ENCODE data around the gene EHD1.

EHD1 gene

GRCh38 chr11:64916775-64917662 is 38.6 kb upstream of the EHD1 start, which contains the start of gene ATG2A:
Gene ATG2A, minus strand, starts transcription at chr11:64917209. Its CDS starts 74 bp downstream, at chr11:64917135.
- TF ChIP-seq, protein P1, sequence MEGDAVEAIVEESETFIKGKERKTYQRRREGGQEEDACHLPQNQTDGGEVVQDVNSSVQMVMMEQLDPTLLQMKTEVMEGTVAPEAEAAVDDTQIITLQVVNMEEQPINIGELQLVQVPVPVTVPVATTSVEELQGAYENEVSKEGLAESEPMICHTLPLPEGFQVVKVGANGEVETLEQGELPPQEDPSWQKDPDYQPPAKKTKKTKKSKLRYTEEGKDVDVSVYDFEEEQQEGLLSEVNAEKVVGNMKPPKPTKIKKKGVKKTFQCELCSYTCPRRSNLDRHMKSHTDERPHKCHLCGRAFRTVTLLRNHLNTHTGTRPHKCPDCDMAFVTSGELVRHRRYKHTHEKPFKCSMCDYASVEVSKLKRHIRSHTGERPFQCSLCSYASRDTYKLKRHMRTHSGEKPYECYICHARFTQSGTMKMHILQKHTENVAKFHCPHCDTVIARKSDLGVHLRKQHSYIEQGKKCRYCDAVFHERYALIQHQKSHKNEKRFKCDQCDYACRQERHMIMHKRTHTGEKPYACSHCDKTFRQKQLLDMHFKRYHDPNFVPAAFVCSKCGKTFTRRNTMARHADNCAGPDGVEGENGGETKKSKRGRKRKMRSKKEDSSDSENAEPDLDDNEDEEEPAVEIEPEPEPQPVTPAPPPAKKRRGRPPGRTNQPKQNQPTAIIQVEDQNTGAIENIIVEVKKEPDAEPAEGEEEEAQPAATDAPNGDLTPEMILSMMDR (IDR thresholded peaks at IDR 0.05; ENCODE audit: insufficient read depth, low read length, poor library complexity, severe bottlenecking) = no peak
- Histone ChIP-seq H3K27me3 (replicated peaks; ENCODE audit: control insufficient read depth, insufficient read depth, low read length) (no peaks in the 10 kb centered on the region), H3K36me3 (ENCODE audit: control insufficient read depth, insufficient read depth, low read length) (peaks cover 11% of the 10 kb centered on the region), H3K4me3 (replicated peaks; ENCODE audit: low read depth, low read length) (peak within 1 kb of the TSS; percentile 99)
- DNase-seq (ENCODE audit: extremely low read depth, insufficient read length) = peak; percentile 98

DNA sequence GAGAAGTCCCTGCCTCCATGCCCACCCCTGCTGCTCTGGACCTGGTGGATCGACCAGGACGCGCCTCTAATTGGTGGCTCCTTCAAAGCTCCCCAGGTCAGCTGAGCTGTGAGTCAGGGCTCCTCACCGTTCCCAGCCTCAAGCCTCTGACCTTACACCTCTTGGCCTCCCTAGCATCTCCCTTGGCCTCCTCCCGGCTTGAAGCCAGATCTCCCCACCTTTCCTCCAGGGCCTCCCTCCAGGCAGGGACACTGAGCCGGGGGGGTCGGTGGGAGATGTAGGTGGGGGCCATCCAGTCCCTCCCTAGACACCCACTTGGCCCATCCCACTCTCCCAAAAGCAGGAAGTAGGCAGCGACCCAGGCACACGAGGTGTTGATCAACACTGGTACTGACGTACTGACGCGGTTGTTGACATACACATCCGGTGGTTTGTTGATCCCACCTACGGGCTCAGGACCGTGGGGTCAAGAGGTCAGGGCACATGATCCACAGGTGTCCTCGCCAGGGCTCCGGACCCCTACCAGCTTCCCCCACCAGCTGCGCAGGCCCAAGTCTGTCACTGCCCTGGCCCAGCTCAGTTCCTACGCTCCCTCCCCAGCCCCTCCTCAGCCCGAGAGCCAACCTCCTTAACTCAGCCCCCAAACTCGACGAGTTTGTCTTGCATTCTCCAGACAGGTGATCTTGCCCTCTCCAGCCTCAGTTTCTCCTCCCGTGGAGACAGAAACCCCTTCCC is 37.8 kb upstream of the EHD1 start:
- TF ChIP-seq, protein P1 (IDR thresholded peaks at IDR 0.05; ENCODE audit: insufficient read depth, low read length, poor library complexity, severe bottlenecking) = no peak
- Histone ChIP-seq H3K27me3 (replicated peaks; ENCODE audit: control insufficient read depth, insufficient read depth, low read length) (no peaks in the 10 kb centered on the region), H3K4me3 (replicated peaks; ENCODE audit: low read depth, low read length) (peak overlapping the region; percentile 99), H3K36me3 (ENCODE audit: control insufficient read depth, insufficient read depth, low read length) (peaks cover 18% of the 10 kb centered on the region)
- DNase-seq (ENCODE audit: extremely low read depth, insufficient read length) = peak; percentile 61

GRCh38 chr11:64915376-64915887 is 37.0 kb upstream of the EHD1 start:
- Histone ChIP-seq H3K36me3 (ENCODE audit: control insufficient read depth, insufficient read depth, low read length) (peaks cover 22% of the 10 kb centered on the region), H3K27me3 (replicated peaks; ENCODE audit: control insufficient read depth, insufficient read depth, low read length) (no peaks in the 10 kb centered on the region), H3K4me3 (replicated peaks; ENCODE audit: low read depth, low read length) (no peak overlapping the region; the same call in 1 of the 2 replicates)
- no peak for DNase-seq (ENCODE audit: extremely low read depth, insufficient read length)
- TF ChIP-seq, protein P1 (IDR thresholded peaks at IDR 0.05; ENCODE audit: insufficient read depth, low read length, poor library complexity, severe bottlenecking) = no peak

GRCh38 chr11:64914123-64914522 is 35.7 kb upstream of the EHD1 start:
- Histone ChIP-seq H3K27me3 (replicated peaks; ENCODE audit: control insufficient read depth, insufficient read depth, low read length) (no peaks in the 10 kb centered on the region), H3K4me3 (replicated peaks; ENCODE audit: low read depth, low read length) (no peak overlapping the region), H3K36me3 (ENCODE audit: control insufficient read depth, insufficient read depth, low read length) (peaks cover 30% of the 10 kb centered on the region)
- TF ChIP-seq, protein P1 (IDR thresholded peaks at IDR 0.05; ENCODE audit: insufficient read depth, low read length, poor library complexity, severe bottlenecking) = no peak
- no peak for DNase-seq (ENCODE audit: extremely low read depth, insufficient read length)

GRCh38 chr11:64913171-64913727 is 34.8 kb upstream of the EHD1 start:
- TF ChIP-seq, protein P1 (IDR thresholded peaks at IDR 0.05; ENCODE audit: insufficient read depth, low read length, poor library complexity, severe bottlenecking) = no peak
- H3K4me3 ChIP-seq (replicated peaks; ENCODE audit: low read depth, low read length) = no peak overlapping the region
- no peaks in the 10 kb centered on the region for H3K27me3 ChIP-seq (replicated peaks; ENCODE audit: control insufficient read depth, insufficient read depth, low read length)
- H3K36me3 ChIP-seq (ENCODE audit: control insufficient read depth, insufficient read depth, low read length) = peaks cover 32% of the 10 kb centered on the region
- DNase-seq (ENCODE audit: extremely low read depth, insufficient read length) = no peak

Data from GM06990 (cell line).